Body of pancreas (tissue), 4 donors: ENCODE measurements around the gene RBM4. TPM values are rescaled to one million over a fixed set of nuclear protein-coding genes. Genes with fewer than 3 reads are reported as not detected.

ENCODE experiments used
- ATAC-seq: fragments of 150-250 bp; one replicate; pipeline ENCODE4 v1.9.1; 2016
- DNase-seq, 4 donors: peaks; one replicate each; pipeline ENCODE4 v3.0.0-alpha.2; 2019
- H3K27ac ChIP-seq, 4 donors: fragments of 200-600 bp; sonication (generic); 1 replicate in 3 of 4; 2 replicates in 1 of 4; pipeline versions ENCODE4 v1.5.1 to v1.6.1; 2016 to 2019; ENCODE audit warnings: mild to moderate bottlenecking in 1 of 4, mixed read lengths in 1 of 4, moderate library complexity in 1 of 4
- H3K27me3 ChIP-seq, 2 donors: fragments of 200-600 bp; sonication (generic); one replicate each; pipeline ENCODE4 v1.6.0; 2016; ENCODE audit warnings: mild to moderate bottlenecking in 1 of 2
- H3K36me3 ChIP-seq, 2 donors: fragments of 200-600 bp; sonication (generic); replicated peaks in 1 of 2; 2 replicates each; pipeline ENCODE4 v1.5.1; 2016; ENCODE audit warnings: low read depth in 2 of 2; ENCODE audit not compliant: insufficient read depth in 1 of 2
- H3K4me1 ChIP-seq: fragments of 200-600 bp; sonication (generic); one replicate; pipeline ENCODE4 v1.6.0; 2016
- H3K4me3 ChIP-seq, 2 donors: fragments of 200-600 bp; sonication (generic); 1 replicate in 1 of 2; 2 replicates in 1 of 2; pipeline ENCODE4 v1.5.1; 2016 to 2019
- H3K9me3 ChIP-seq, 3 donors: fragments of 200-600 bp; sonication (generic); 1 replicate in 2 of 3; 2 replicates in 1 of 3; pipeline ENCODE4 v1.5.1; 2016
- POLR2A ChIP-seq, 3 donors: fragments of 450-650 bp; IDR thresholded peaks; one replicate each; pipeline ENCODE4 v1.6.1; 2016; ENCODE audit warnings: antibody characterized with exemption in 3 of 3, mild to moderate bottlenecking in 2 of 3
- WGBS, 2 donors: methylation state at CpG; one replicate each; pipeline ENCODE4 v1.1.5; 2017; 5-methylcytosine and 5-hydroxymethylcytosine counted together
- intact Hi-C: fragments of 100-400 bp; cut with DNase I; formaldehyde crosslinking; loops from one replicate; pipeline ENCODE4 v1.15.1; 2023
- small RNA-seq: library from RNA; depleted of rRNA; stranded (forward); fragments of <200 nt; gene quantifications from one replicate; pipeline ENCODE3, GENCODE V24; 2016
- total RNA-seq, 2 donors: library from RNA; depleted of rRNA; stranded (reverse); fragments of >200 nt; gene quantifications; one replicate each; pipeline ENCODE4 v1.1.0, GENCODE V29; 2016
- TF ChIP-seq, protein P1 (sequence below), 7 experiments: fragments of 450-650 bp in 4 of 7; fragments of 200-600 bp in 3 of 7; sonication (generic) in 3 of 7; IDR thresholded peaks; one replicate each; pipeline ENCODE4 v1.5.1; 2016 to 2019; ENCODE audit warnings: antibody characterized with exemption in 7 of 7

The RBM4 gene
- total RNA-seq, 2 donors from 2014 or later: 44.2 to 71.1 TPM

DNA sequence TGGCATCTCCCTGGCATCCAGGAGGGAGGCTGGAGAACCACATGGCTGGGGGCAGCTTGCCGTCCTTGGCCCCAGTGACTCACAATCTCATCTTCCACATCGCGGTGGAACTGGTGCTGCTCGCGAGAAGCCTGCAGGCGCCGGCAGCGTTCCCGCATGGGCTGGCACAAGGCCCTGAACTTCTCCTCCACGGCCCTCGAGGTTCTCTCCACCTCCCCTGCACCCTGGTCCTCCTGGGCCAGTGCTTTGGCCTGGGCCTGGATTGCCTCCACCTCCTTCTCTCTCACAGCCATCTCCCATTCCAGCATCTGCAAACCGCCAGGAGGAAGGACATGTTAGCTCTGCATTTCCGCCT lies 55.5 kb downstream of the RBM4 start:
- Histone ChIP-seq H3K4me3 (no peak overlapping the region), H3K4me1 (no peaks in the 10 kb centered on the region), H3K27me3 (no peaks in the 10 kb centered on the region), H3K36me3 (no peaks in the 10 kb centered on the region), H3K27ac (no peak overlapping the region), H3K9me3 (no peaks in the 10 kb centered on the region)
- TF ChIP-seq, protein P1, sequence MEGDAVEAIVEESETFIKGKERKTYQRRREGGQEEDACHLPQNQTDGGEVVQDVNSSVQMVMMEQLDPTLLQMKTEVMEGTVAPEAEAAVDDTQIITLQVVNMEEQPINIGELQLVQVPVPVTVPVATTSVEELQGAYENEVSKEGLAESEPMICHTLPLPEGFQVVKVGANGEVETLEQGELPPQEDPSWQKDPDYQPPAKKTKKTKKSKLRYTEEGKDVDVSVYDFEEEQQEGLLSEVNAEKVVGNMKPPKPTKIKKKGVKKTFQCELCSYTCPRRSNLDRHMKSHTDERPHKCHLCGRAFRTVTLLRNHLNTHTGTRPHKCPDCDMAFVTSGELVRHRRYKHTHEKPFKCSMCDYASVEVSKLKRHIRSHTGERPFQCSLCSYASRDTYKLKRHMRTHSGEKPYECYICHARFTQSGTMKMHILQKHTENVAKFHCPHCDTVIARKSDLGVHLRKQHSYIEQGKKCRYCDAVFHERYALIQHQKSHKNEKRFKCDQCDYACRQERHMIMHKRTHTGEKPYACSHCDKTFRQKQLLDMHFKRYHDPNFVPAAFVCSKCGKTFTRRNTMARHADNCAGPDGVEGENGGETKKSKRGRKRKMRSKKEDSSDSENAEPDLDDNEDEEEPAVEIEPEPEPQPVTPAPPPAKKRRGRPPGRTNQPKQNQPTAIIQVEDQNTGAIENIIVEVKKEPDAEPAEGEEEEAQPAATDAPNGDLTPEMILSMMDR (IDR thresholded peaks at IDR 0.05): no peak
- TF ChIP-seq POLR2A (IDR thresholded peaks at IDR 0.05): no peak
- intact Hi-C loops: no loop called here
- no peak for ATAC-seq
- no peak for DNase-seq
- 59 to 67% methylated on average over 4 to 13 of the region's 13 CpGs for WGBS, 2 donors

DNA sequence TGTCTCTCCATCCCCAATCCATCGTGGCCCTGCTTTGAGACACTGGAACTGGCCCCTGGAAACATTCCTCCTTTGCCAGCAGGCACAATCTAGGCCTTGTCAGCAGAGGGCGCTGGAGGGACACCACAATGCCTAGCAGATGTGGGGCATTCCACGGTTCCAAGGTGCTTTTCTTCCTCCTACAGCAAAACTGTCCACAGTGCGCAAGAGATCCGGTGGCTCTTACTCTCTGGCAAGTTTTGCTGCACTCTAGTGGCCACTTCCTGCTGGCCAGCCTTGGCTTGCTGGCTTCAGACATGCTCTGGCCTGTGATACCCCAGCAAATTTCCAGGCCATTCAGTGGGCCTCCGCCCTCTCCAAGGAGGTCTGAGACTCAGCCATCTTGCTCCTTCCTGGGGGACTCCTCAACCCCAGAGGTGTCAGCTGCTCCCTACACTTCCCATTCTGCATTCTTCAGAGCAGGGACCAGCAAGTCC lies 56.3 kb downstream of the RBM4 start:
- ATAC-seq (peak; percentile 97), DNase-seq (peak; percentile 93 to 97 (median 96))
- Histone ChIP-seq H3K27me3 (no peaks in the 10 kb centered on the region), H3K4me3 (no peak overlapping the region), H3K9me3 (no peaks in the 10 kb centered on the region), H3K27ac (peak overlapping the region in 1 of 4 donors; percentile 22), H3K36me3 (peaks cover 0 to 3% of the 10 kb centered on the region in 2 donors), H3K4me1 (no peaks in the 10 kb centered on the region)
- intact Hi-C loops: no loop called here
- TF ChIP-seq, protein P1 (IDR thresholded peaks at IDR 0.05): peak; percentile 93 to 99 (median 98)
- TF ChIP-seq POLR2A (IDR thresholded peaks at IDR 0.05): no peak
- 0 to 17% methylated on average over 1 to 6 of the region's 6 CpGs for WGBS, 2 donors

Small RNA genes within 50 kb of the gene (small RNA-seq; reads per million reads assigned to genes)
- gene RNU4-39P: not detected

Other genes starting within 250 kb of the RBM4 start
- not detected for gene NPAS4, start 217.7 kb upstream of the RBM4 start, total RNA-seq
- 10 to 100 TPM; 20.8 to 22.1 TPM for gene MRPL11, start 199.9 kb upstream of the RBM4 start, total RNA-seq
- 10 to 100 TPM in 1 of 2 donors, 1 to 10 TPM in 1; 7.6 to 10.9 TPM for gene PELI3, start 171.8 kb upstream of the RBM4 start, total RNA-seq
- gene DPP3, start 158.3 kb upstream of the RBM4 start, total RNA-seq: 10 to 100 TPM; 15.8 to 52.4 TPM
- 10 to 100 TPM; 49.0 to 58.0 TPM for gene BBS1, start 128.1 kb upstream of the RBM4 start, total RNA-seq
- 10 to 100 TPM; 15.8 to 22.3 TPM for gene ZDHHC24, start 92.7 kb upstream of the RBM4 start, total RNA-seq
- gene ACTN3, start 91.8 kb upstream of the RBM4 start, total RNA-seq: not detected
- gene CTSF, start 70.1 kb upstream of the RBM4 start, total RNA-seq: 10 to 100 TPM; 55.8 to 61.3 TPM
- under 1 TPM in 1 of 2 donors, not detected in 1; under 0.01 TPM for gene CCDC87, start 45.6 kb upstream of the RBM4 start, total RNA-seq
- 10 to 100 TPM; 26.5 to 33.9 TPM for gene CCS, start 45.5 kb upstream of the RBM4 start, total RNA-seq
- gene RBM14, start 22.1 kb upstream of the RBM4 start, total RNA-seq: 10 to 100 TPM; 29.8 to 37.6 TPM
- 10 to 100 TPM; 13.2 to 22.6 TPM for gene RBM4B, start 39.2 kb downstream of the RBM4 start, total RNA-seq
- gene SPTBN2, start 90.5 kb downstream of the RBM4 start, total RNA-seq: 10 to 100 TPM; 40.0 to 52.1 TPM
- 10 to 100 TPM; 14.3 to 18.8 TPM for gene RCE1, start 204.7 kb downstream of the RBM4 start, total RNA-seq
- 1 to 10 TPM; 2.3 to 3.0 TPM for gene LRFN4, start 218.4 kb downstream of the RBM4 start, total RNA-seq